Measurements from ENCODE around the gene TACC3. TPM values are rescaled to one million over a fixed set of nuclear protein-coding genes. Genes with fewer than 3 reads are reported as not detected.

TACC3 gene
- total RNA-seq, 1 donor, result 4.0 TPM

- Histone ChIP-seq H3K4me1 (ENCODE audit: insufficient read depth, low read length) (no peaks in the 10 kb centered on the region), H4K20me1 (ENCODE audit: insufficient read depth, low read length) (no peaks in the 10 kb centered on the region), H3K27me3 (ENCODE audit: insufficient read depth, low read length) (no peaks in the 10 kb centered on the region), H3K27ac (ENCODE audit: low read depth, low read length) (no peak overlapping the region), H3K4me3 (ENCODE audit: insufficient read depth, low read length) (no peak overlapping the region), H3K79me2 (ENCODE audit: insufficient read depth, low read length) (no peaks in the 10 kb centered on the region), H2AFZ (ENCODE audit: low read length) (no peak overlapping the region), H3K4me2 (ENCODE audit: insufficient read depth, low read length) (no peak overlapping the region), H3K9me3 (ENCODE audit: low read depth, low read length) (no peaks in the 10 kb centered on the region), H3K36me3 (ENCODE audit: insufficient read depth, low read length) (no peaks in the 10 kb centered on the region)
- TF ChIP-seq CTCF (IDR thresholded peaks at IDR 0.05; ENCODE audit: extremely low read depth, low read depth, low read length), result no peak
- DNase-seq (ENCODE audit: insufficient read length, low spot score, missing footprints), result no peak
Observed at GRCh38 chr4:1784395-1784788, 63.1 kb downstream of the TACC3 start.

- H3K9me3 ChIP-seq (ENCODE audit: low read depth, low read length), result no peaks in the 10 kb centered on the region
- H3K27ac ChIP-seq (ENCODE audit: low read depth, low read length), result no peak overlapping the region
- no peaks in the 10 kb centered on the region for H3K36me3 ChIP-seq (ENCODE audit: insufficient read depth, low read length)
- no peak overlapping the region for H2AFZ ChIP-seq (ENCODE audit: low read length)
- DNase-seq (ENCODE audit: insufficient read length, low spot score, missing footprints), result peak; percentile 90
- H3K27me3 ChIP-seq (ENCODE audit: insufficient read depth, low read length), result no peaks in the 10 kb centered on the region
- TF ChIP-seq CTCF (IDR thresholded peaks at IDR 0.05; ENCODE audit: extremely low read depth, low read depth, low read length), result no peak
- H3K4me1 ChIP-seq (ENCODE audit: insufficient read depth, low read length), result no peaks in the 10 kb centered on the region
- no peak overlapping the region for H3K4me3 ChIP-seq (ENCODE audit: insufficient read depth, low read length)
- H4K20me1 ChIP-seq (ENCODE audit: insufficient read depth, low read length), result no peaks in the 10 kb centered on the region
- no peaks in the 10 kb centered on the region for H3K79me2 ChIP-seq (ENCODE audit: insufficient read depth, low read length)
- H3K4me2 ChIP-seq (ENCODE audit: insufficient read depth, low read length), result no peak overlapping the region
Observed at GRCh38 chr4:1784789-1785591, 63.7 kb downstream of the TACC3 start.

- Histone ChIP-seq H3K4me2 (ENCODE audit: insufficient read depth, low read length) (no peak overlapping the region), H3K9me3 (ENCODE audit: low read depth, low read length) (no peaks in the 10 kb centered on the region), H3K4me1 (ENCODE audit: insufficient read depth, low read length) (no peaks in the 10 kb centered on the region), H2AFZ (ENCODE audit: low read length) (no peak overlapping the region), H3K36me3 (ENCODE audit: insufficient read depth, low read length) (no peaks in the 10 kb centered on the region), H4K20me1 (ENCODE audit: insufficient read depth, low read length) (no peaks in the 10 kb centered on the region), H3K4me3 (ENCODE audit: insufficient read depth, low read length) (no peak overlapping the region), H3K79me2 (ENCODE audit: insufficient read depth, low read length) (no peaks in the 10 kb centered on the region), H3K27me3 (ENCODE audit: insufficient read depth, low read length) (no peaks in the 10 kb centered on the region), H3K27ac (ENCODE audit: low read depth, low read length) (no peak overlapping the region)
- TF ChIP-seq CTCF (IDR thresholded peaks at IDR 0.05; ENCODE audit: extremely low read depth, low read depth, low read length), result no peak
- DNase-seq (ENCODE audit: insufficient read length, low spot score, missing footprints), result no peak
Observed at GRCh38 chr4:1785592-1785991, 64.3 kb downstream of the TACC3 start.

GRCh38 chr4:1786544-1787362 lies 65.4 kb downstream of the TACC3 start:
- TF ChIP-seq CTCF (IDR thresholded peaks at IDR 0.05; ENCODE audit: extremely low read depth, low read depth, low read length), result no peak
- Histone ChIP-seq H2AFZ (ENCODE audit: low read length) (no peak overlapping the region), H3K4me1 (ENCODE audit: insufficient read depth, low read length) (no peaks in the 10 kb centered on the region), H3K79me2 (ENCODE audit: insufficient read depth, low read length) (no peaks in the 10 kb centered on the region), H3K36me3 (ENCODE audit: insufficient read depth, low read length) (no peaks in the 10 kb centered on the region), H3K4me2 (ENCODE audit: insufficient read depth, low read length) (no peak overlapping the region), H3K27ac (ENCODE audit: low read depth, low read length) (no peak overlapping the region), H3K27me3 (ENCODE audit: insufficient read depth, low read length) (peaks cover 3% of the 10 kb centered on the region), H3K4me3 (ENCODE audit: insufficient read depth, low read length) (no peak overlapping the region), H3K9me3 (ENCODE audit: low read depth, low read length) (no peaks in the 10 kb centered on the region), H4K20me1 (ENCODE audit: insufficient read depth, low read length) (no peaks in the 10 kb centered on the region)
- DNase-seq (ENCODE audit: insufficient read length, low spot score, missing footprints), result no peak
